ENCODE data around the gene TYRP1. TPM values are rescaled to one million over a fixed set of nuclear protein-coding genes. Genes with fewer than 3 reads are reported as not detected.

TYRP1 gene, protein sequence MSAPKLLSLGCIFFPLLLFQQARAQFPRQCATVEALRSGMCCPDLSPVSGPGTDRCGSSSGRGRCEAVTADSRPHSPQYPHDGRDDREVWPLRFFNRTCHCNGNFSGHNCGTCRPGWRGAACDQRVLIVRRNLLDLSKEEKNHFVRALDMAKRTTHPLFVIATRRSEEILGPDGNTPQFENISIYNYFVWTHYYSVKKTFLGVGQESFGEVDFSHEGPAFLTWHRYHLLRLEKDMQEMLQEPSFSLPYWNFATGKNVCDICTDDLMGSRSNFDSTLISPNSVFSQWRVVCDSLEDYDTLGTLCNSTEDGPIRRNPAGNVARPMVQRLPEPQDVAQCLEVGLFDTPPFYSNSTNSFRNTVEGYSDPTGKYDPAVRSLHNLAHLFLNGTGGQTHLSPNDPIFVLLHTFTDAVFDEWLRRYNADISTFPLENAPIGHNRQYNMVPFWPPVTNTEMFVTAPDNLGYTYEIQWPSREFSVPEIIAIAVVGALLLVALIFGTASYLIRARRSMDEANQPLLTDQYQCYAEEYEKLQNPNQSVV
- total RNA-seq, result 0.20 and 0.73 TPM in 2 replicates

DNA sequence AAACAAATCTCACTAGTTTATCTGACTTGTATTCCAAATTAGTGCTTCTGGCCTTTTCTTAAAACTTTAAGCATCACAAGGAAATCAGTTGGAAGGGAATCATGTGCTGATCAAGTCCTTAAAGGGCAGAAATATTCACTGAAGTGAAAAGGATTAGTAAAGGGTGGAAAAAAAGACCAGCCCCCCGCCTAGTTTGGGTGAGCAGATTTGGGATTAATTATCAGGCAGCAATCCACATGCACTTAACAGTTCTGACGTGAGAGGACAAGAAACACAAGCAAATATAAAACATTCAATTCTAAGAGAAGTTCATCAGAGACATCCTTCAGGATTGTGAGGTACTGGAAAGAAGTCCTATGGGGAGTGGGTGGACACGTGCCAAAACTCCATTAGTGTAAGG lies at the start of gene TYRP1:
TYRP1 (plus strand) TSS at position 245 of the 400 bp plus-strand sequence. CDS start 612 bp downstream, outside the sequence.

Other genes starting within 250 kb of the TYRP1 start
- gene LURAP1L, start 81.6 kb downstream of the TYRP1 start, total RNA-seq, result 28.9 and 34.9 TPM in 2 replicates